ENCODE measurements around the gene ANXA9. TPM values are rescaled to one million over a fixed set of nuclear protein-coding genes. Genes with fewer than 3 reads are reported as not detected.

The ANXA9 gene
- total RNA-seq, 1 donor from 2014 or later, result not detected

DNA sequence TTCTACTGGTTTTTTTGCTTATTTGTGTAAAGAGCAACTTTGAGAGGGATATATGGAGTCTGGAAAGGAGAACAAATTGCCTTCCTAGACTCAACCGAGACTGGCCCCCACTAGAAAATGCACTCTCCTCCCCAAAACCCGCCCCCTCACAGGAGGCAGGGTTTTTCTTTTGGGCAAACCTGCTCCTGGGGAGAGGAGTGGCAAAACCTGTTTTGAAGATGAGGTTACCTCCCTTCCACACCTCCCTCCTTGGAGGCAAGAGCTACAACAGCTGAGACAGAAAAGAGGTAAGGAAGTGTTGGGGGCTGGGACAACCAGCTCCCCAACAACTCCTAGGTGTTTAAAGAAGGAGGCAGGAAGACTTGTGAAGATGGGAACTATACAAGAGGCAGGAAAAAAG lies 54.3 kb downstream of the ANXA9 start, which contains the start of gene BNIPL:
BNIPL (plus strand) TSS at position 231 of the 400 bp plus-strand sequence; CDS start at position 371, 140 bp downstream.
- Histone ChIP-seq H3F3A (ENCODE audit: low read depth) (no peaks in the 10 kb centered on the region), H3K9me3 (ENCODE audit: low read depth) (no peaks in the 10 kb centered on the region), H3K27me3 (no peaks in the 10 kb centered on the region), H3K36me3 (no peaks in the 10 kb centered on the region), H3K79me2 (ENCODE audit: low read depth) (no peaks in the 10 kb centered on the region), H3K4me1 (no peaks in the 10 kb centered on the region), H2AFZ (replicated peaks) (no peak within 1 kb of the TSS), H4K20me1 (ENCODE audit: low read depth) (no peaks in the 10 kb centered on the region), H3K4me3 (no peak within 1 kb of the TSS), H3K27ac (no peak within 1 kb of the TSS), H3K4me2 (no peak within 1 kb of the TSS), H3K9ac (no peak within 1 kb of the TSS)
- peaks cover 2% of the 10 kb centered on the region for H3K27me3 Mint-ChIP-seq (ENCODE audit: insufficient read depth, low read depth)
- no peaks in the 10 kb centered on the region for H3K4me1 Mint-ChIP-seq
- peak within 1 kb of the TSS; percentile 4 for H3K4me3 Mint-ChIP-seq
- peaks cover 12% of the 10 kb centered on the region for H3K36me3 Mint-ChIP-seq
- DNase-seq (ENCODE audit: low spot score), result no peak
- H3K27ac Mint-ChIP-seq, result peak within 1 kb of the TSS; percentile 34
- TF ChIP-seq, protein P1, sequence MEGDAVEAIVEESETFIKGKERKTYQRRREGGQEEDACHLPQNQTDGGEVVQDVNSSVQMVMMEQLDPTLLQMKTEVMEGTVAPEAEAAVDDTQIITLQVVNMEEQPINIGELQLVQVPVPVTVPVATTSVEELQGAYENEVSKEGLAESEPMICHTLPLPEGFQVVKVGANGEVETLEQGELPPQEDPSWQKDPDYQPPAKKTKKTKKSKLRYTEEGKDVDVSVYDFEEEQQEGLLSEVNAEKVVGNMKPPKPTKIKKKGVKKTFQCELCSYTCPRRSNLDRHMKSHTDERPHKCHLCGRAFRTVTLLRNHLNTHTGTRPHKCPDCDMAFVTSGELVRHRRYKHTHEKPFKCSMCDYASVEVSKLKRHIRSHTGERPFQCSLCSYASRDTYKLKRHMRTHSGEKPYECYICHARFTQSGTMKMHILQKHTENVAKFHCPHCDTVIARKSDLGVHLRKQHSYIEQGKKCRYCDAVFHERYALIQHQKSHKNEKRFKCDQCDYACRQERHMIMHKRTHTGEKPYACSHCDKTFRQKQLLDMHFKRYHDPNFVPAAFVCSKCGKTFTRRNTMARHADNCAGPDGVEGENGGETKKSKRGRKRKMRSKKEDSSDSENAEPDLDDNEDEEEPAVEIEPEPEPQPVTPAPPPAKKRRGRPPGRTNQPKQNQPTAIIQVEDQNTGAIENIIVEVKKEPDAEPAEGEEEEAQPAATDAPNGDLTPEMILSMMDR (IDR thresholded peaks at IDR 0.05), result no peak
- TF ChIP-seq EZH2phosphoT487 (IDR thresholded peaks at IDR 0.05), result no peak
- no peak for TF ChIP-seq EZH2 (IDR thresholded peaks at IDR 0.05)
- no peaks in the 10 kb centered on the region for H3K9me3 Mint-ChIP-seq

DNA sequence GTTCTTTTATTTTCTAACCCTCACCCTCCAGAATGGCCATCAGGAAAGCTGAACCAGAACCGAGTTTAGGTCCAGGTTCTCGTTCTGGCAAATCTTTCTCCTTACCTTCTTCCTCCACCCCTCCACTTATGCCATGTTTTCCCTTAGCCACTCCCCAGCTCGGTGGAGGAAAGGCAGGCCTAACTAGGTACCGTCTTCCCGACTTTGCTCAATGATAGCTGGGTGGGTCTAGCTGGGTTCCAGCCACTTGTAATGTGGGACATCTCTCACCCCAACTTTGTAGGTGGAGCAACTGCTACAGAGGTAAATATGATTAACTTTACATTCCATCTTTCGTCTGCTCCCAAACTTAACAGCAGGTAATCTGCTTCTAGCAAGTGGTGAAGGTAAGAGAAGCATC lies 54.9 kb downstream of the ANXA9 start:
- no peaks in the 10 kb centered on the region for H4K20me1 ChIP-seq (ENCODE audit: low read depth)
- no peak overlapping the region for H3K4me3 ChIP-seq
- H3K4me1 ChIP-seq, result no peaks in the 10 kb centered on the region
- no peak for TF ChIP-seq EZH2phosphoT487 (IDR thresholded peaks at IDR 0.05)
- TF ChIP-seq, protein P1 (IDR thresholded peaks at IDR 0.05), result no peak
- no peak for TF ChIP-seq EZH2 (IDR thresholded peaks at IDR 0.05)
- H3K36me3 ChIP-seq, result no peaks in the 10 kb centered on the region
- no peaks in the 10 kb centered on the region for H3K27me3 ChIP-seq
- no peak overlapping the region for H2AFZ ChIP-seq (replicated peaks)
- no peak for DNase-seq (ENCODE audit: low spot score)
- no peaks in the 10 kb centered on the region for H3K79me2 ChIP-seq (ENCODE audit: low read depth)
- H3K27ac Mint-ChIP-seq, result peak overlapping the region; percentile 34
- H3K4me2 ChIP-seq, result no peak overlapping the region
- H3K9me3 ChIP-seq (ENCODE audit: low read depth), result no peaks in the 10 kb centered on the region
- no peak overlapping the region for H3K9ac ChIP-seq
- peak overlapping the region; percentile 4 for H3K4me3 Mint-ChIP-seq
- H3K9me3 Mint-ChIP-seq, result no peaks in the 10 kb centered on the region
- no peaks in the 10 kb centered on the region for H3F3A ChIP-seq (ENCODE audit: low read depth)
- H3K36me3 Mint-ChIP-seq, result peaks cover 10% of the 10 kb centered on the region
- H3K27me3 Mint-ChIP-seq (ENCODE audit: insufficient read depth, low read depth), result peaks cover 2% of the 10 kb centered on the region
- H3K4me1 Mint-ChIP-seq, result no peaks in the 10 kb centered on the region
- no peak overlapping the region for H3K27ac ChIP-seq

DNA sequence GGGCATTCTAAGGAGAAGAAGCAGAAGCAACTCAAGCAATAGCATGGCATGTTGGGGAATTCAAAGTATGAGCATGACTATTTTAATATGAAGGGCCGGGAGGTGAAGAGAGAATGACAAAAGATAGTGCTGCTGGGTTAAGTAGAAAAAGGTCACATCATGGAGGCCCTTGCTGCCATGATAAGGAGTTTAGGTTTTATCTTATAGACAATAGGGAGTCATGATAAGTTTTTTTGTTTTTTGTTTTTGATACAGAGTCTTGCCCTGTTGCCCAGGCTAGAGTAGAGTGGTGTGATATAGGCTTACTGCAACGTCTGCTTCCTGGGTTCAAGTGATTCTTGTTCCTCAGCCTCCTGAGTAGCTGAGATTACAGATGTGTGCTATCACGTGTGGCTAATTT lies 57.4 kb downstream of the ANXA9 start:
- Histone ChIP-seq H4K20me1 (ENCODE audit: low read depth) (no peaks in the 10 kb centered on the region), H3F3A (ENCODE audit: low read depth) (no peaks in the 10 kb centered on the region), H3K9ac (no peak overlapping the region), H3K79me2 (ENCODE audit: low read depth) (no peaks in the 10 kb centered on the region), H3K4me2 (no peak overlapping the region), H3K4me1 (no peaks in the 10 kb centered on the region), H3K27ac (no peak overlapping the region), H3K27me3 (no peaks in the 10 kb centered on the region), H2AFZ (replicated peaks) (no peak overlapping the region), H3K9me3 (ENCODE audit: low read depth) (no peaks in the 10 kb centered on the region), H3K4me3 (no peak overlapping the region), H3K36me3 (no peaks in the 10 kb centered on the region)
- Mint-ChIP-seq H3K27ac (no peak overlapping the region), H3K9me3 (no peaks in the 10 kb centered on the region), H3K36me3 (peaks cover 2% of the 10 kb centered on the region), H3K4me3 (no peak overlapping the region), H3K27me3 (ENCODE audit: insufficient read depth, low read depth) (no peaks in the 10 kb centered on the region), H3K4me1 (no peaks in the 10 kb centered on the region)
- DNase-seq (ENCODE audit: low spot score), result no peak
- TF ChIP-seq EZH2phosphoT487 (IDR thresholded peaks at IDR 0.05) (no peak), EZH2 (IDR thresholded peaks at IDR 0.05) (no peak)
- TF ChIP-seq, protein P1 (IDR thresholded peaks at IDR 0.05), result no peak
